IPS-18a (cell line): ENCODE measurements around the gene ANKRD39.
A peak's percentile ranks its signal among the peaks of the same experiment; 100 is the strongest.

ENCODE experiments used
- H3K27ac ChIP-seq: one replicate; pipeline ENCODE4 v1.5.1; 2013; ENCODE audit warnings: low read length
- H3K27me3 ChIP-seq: one replicate; pipeline ENCODE4 v1.6.1; 2013; ENCODE audit warnings: mild to moderate bottlenecking, low read length; ENCODE audit not compliant: control insufficient read depth, insufficient read depth
- H3K36me3 ChIP-seq: one replicate; pipeline ENCODE4 v1.6.1; 2013; ENCODE audit warnings: low read depth, low read length; ENCODE audit not compliant: control insufficient read depth
- H3K4me1 ChIP-seq: one replicate; pipeline ENCODE4 v1.6.1; 2013; ENCODE audit warnings: low read depth, low read length; ENCODE audit not compliant: control insufficient read depth
- H3K4me3 ChIP-seq: one replicate; pipeline ENCODE4 v1.5.1; 2013; ENCODE audit warnings: low read length
- H3K9ac ChIP-seq: one replicate; pipeline ENCODE4 v1.6.1; 2013; ENCODE audit warnings: mild to moderate bottlenecking, low read length, moderate library complexity
- H3K9me3 ChIP-seq: one replicate; pipeline ENCODE4 v1.6.1; 2013; ENCODE audit warnings: low read depth, low read length; ENCODE audit not compliant: control insufficient read depth

ANKRD39 gene

GRCh38 chr2:96876269-96877041 is 18.6 kb upstream of the ANKRD39 start:
- Histone ChIP-seq H3K9ac (no peak overlapping the region), H3K36me3 (no peaks in the 10 kb centered on the region), H3K9me3 (no peaks in the 10 kb centered on the region), H3K4me1 (peaks cover 31% of the 10 kb centered on the region), H3K27me3 (no peaks in the 10 kb centered on the region), H3K27ac (no peak overlapping the region), H3K4me3 (no peak overlapping the region)

GRCh38 chr2:96875498-96876268 is 17.9 kb upstream of the ANKRD39 start:
- Histone ChIP-seq H3K9ac (no peak overlapping the region), H3K4me1 (peaks cover 29% of the 10 kb centered on the region)

DNA sequence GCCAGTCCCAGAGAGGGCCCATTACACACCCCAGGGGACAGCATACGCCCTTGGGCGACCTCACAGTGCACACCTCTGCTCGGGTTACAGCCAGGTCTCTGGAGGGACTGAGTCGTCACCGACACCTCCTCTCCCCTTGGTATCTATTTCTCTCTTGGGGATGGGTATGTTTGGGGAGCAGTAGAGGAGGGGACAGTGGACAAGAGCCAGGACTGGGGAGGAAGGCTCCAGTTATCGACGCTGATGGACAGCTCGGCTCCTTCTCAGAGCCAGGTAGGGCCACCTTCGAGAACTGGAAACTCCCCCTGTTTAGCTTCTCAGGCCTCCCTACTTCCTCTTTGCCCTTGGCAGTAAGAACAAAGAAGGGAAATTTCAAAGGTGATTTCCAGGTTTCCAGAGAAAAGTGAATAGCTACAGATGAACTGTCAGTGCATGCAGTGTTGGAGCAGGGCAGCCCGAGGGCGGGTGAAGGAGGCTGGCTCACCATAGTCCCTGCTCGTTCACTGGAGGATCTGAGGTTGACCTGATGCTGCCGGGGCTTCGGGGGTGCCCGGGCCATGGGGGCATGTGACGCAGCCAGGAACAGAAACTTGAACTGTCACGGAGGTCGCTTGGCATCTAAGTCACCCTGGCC is 16.5 kb upstream of the ANKRD39 start:
- no peak overlapping the region for H3K9ac ChIP-seq
- no peak overlapping the region for H3K27ac ChIP-seq
- no peaks in the 10 kb centered on the region for H3K9me3 ChIP-seq
- H3K36me3 ChIP-seq = no peaks in the 10 kb centered on the region
- H3K4me3 ChIP-seq = no peak overlapping the region
- H3K27me3 ChIP-seq = peaks cover 9% of the 10 kb centered on the region
- peaks cover 30% of the 10 kb centered on the region for H3K4me1 ChIP-seq

More at GRCh38 chr2:96875498-96876268, 17.9 kb upstream of the ANKRD39 start:
- H3K27me3 ChIP-seq = peaks cover 6% of the 10 kb centered on the region
- H3K36me3 ChIP-seq = no peaks in the 10 kb centered on the region
- no peaks in the 10 kb centered on the region for H3K9me3 ChIP-seq
- H3K27ac ChIP-seq = no peak overlapping the region
- no peak overlapping the region for H3K4me3 ChIP-seq

DNA sequence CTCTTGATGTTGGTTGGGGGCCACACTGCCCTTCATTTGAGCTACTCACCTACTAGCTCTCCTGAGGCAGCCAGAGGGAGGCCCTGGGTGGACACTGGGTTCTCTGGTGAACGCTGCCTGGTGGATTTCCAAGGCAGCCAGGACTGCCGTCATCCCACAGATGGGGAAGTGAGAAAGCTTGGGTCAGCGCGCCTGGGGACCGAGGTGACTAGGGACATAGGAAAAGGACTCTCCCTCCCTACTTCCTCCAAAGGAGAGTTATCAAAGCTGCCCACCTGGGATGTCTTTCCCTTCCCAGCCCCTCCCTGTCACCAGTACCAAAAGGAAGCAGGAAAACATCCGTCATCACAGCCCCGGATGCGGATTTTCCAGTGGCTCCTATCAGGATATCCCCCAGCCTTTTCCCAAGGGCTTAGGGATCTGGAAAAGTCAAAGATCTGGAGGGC is 15.9 kb upstream of the ANKRD39 start:
- peaks cover 9% of the 10 kb centered on the region for H3K27me3 ChIP-seq
- H3K4me1 ChIP-seq = peaks cover 30% of the 10 kb centered on the region
- no peak overlapping the region for H3K9ac ChIP-seq
- no peaks in the 10 kb centered on the region for H3K9me3 ChIP-seq
- H3K27ac ChIP-seq = no peak overlapping the region
- H3K36me3 ChIP-seq = no peaks in the 10 kb centered on the region
- H3K4me3 ChIP-seq = no peak overlapping the region

DNA sequence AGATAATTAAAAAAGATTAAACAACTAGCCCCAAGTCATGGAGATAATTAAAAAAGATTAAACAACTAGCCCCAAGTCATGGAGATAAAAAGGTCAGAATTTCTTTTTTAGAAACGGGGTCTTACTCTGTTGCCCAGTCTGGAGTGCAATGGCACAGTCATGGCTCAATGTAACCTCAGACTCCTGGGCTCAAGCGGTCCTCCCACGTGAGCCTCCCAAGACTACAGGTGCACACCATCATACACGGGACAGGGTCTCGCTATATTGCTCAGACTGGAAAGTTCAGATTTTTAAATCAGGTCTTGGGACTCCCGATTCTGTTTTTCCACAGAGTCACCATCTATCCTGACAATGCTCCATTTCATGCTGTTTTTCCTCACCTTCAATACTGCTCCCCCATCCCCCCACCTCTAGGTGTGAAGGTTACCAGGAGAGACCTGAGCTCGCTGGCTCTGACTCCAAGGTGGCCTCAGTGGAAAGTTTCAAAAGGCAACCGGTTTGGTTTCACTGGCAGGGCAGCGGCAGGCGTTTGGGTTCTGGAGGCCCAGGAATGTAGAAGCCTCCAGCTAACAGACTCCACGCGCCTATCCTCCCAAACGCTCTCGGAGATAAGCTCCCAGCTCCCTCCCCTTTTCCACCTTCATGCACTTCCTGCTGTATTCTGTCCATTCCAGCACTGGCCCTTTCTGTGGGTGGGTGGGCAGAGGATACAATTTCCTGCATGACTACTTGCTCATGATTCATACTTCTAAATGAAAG is 15.0 kb upstream of the ANKRD39 start:
- Histone ChIP-seq H3K4me3 (no peak overlapping the region), H3K27me3 (peaks cover 9% of the 10 kb centered on the region), H3K9me3 (no peaks in the 10 kb centered on the region), H3K9ac (no peak overlapping the region), H3K27ac (no peak overlapping the region), H3K4me1 (peaks cover 31% of the 10 kb centered on the region), H3K36me3 (no peaks in the 10 kb centered on the region)

- Histone ChIP-seq H3K27me3 (peaks cover 9% of the 10 kb centered on the region), H3K27ac (no peak overlapping the region), H3K4me3 (peak overlapping the region; percentile 71), H3K36me3 (peaks cover 14% of the 10 kb centered on the region), H3K4me1 (peaks cover 28% of the 10 kb centered on the region), H3K9ac (peak overlapping the region; percentile 95), H3K9me3 (no peaks in the 10 kb centered on the region)
Measured at GRCh38 chr2:96870626-96871255, 12.9 kb upstream of the ANKRD39 start.

DNA sequence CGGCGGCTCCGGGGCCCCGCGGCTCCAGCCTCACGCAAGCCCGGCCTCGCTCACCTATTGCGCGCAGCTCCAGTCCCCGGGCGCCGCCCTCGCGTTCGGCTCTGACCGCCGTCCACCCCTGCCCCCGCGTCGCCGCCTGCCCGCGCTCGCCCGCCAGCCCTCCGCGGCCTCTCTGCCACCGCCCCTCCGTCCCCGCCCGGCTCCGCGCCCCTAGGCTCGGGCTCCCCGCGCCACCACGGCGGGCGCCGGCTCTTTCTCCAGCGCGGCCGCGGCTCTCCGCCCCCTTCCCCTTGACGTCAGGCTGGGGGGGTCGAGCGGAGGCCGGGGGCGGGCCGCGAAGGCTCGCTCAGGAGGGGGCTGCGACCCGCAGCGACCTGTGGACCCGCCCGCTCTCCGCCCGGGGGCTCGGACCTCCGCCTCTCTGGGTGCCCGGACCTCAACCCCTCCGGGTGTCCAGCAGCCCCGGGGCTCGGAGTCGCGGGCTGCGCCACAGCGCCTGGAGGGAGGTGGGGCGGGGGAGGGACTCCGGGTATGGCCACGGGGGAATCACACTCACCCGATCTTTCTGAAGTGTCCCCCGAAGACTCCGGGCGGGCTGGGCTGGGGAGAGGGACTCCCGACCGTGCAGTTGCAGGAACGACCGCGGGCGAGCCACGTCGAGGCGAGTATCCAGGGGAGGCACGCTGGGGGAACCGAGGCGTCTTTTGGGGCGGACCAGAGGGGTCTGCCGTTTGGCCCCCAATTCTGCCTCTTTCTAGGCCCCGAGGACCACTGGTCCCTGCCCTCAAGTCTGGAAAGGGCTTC is 12.2 kb upstream of the ANKRD39 start, which contains the start of gene SEMA4C:
Gene SEMA4C (minus strand): TSS at position 259 of the 804 bp plus-strand sequence. CDS start 2,194 bp downstream, outside the sequence.
- Histone ChIP-seq H3K27ac (peak within 1 kb of the TSS; percentile 91), H3K4me1 (peaks cover 28% of the 10 kb centered on the region), H3K27me3 (peaks cover 9% of the 10 kb centered on the region), H3K9ac (peak within 1 kb of the TSS; percentile 95), H3K36me3 (peaks cover 21% of the 10 kb centered on the region), H3K9me3 (no peaks in the 10 kb centered on the region), H3K4me3 (peak within 1 kb of the TSS; percentile 71)

GRCh38 chr2:96869281-96869821 is 11.5 kb upstream of the ANKRD39 start:
- peaks cover 28% of the 10 kb centered on the region for H3K4me1 ChIP-seq
- peak overlapping the region; percentile 91 for H3K27ac ChIP-seq
- peak overlapping the region; percentile 95 for H3K9ac ChIP-seq
- H3K27me3 ChIP-seq = peaks cover 9% of the 10 kb centered on the region
- H3K4me3 ChIP-seq = peak overlapping the region; percentile 71
- no peaks in the 10 kb centered on the region for H3K9me3 ChIP-seq
- H3K36me3 ChIP-seq = peaks cover 28% of the 10 kb centered on the region

DNA sequence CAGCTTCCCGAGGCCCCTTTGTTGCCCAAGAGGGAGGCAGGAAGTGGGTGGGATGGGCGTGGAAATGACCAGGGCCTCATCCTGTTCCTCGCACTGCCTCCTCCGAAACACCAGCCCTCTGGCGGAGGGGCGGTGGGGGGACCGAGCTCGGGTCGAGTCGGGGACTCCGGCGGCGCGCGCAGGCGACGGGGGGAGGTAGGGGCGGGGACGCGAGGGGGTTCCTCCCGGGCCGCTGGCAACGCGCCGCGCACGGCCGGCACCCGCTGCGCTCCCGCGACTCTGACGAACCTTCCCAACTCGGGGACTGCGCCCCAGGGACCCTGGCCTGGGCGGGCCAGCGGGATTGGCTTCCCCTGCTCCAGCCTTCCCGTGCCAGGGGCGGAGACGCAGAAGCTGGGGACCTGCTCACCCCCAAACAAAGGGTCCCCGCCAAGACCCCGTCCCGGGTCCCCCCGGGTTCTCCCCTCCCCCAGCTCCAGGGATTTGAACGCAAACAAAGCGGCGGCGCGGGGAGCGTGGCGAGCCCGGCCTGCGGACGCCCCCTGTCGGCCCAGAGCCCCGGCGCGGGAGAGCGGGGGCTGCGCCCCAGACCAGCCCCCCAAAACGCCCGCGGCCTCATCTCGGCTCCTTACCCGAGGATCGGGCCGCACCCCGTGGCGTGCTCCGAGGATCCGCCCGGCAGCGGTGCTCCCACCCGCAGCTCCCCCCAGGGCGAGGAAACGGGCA is 10.9 kb upstream of the ANKRD39 start:
- Histone ChIP-seq H3K4me1 (peaks cover 22% of the 10 kb centered on the region), H3K27me3 (peaks cover 9% of the 10 kb centered on the region), H3K9me3 (no peaks in the 10 kb centered on the region), H3K9ac (peak overlapping the region; percentile 95), H3K27ac (peak overlapping the region; percentile 91), H3K36me3 (peaks cover 34% of the 10 kb centered on the region), H3K4me3 (peak overlapping the region; percentile 71)
